PC-3 (cell line): ENCODE measurements around the gene TEPSIN. TPM values are rescaled to one million over a fixed set of nuclear protein-coding genes. Genes with fewer than 3 reads are reported as not detected.

ENCODE experiments used
- ATAC-seq: fragments of 200-7000 bp; cut with Tn5 transposase; 2 replicates; pipeline ENCODE4 v1.9.1; 2020; ENCODE audit warnings: mild to moderate bottlenecking, moderate library complexity
- BruUV-seq: library from RNA; stranded (reverse); fragments of 400-500 nt; replicated peaks from 2 replicates; lab custom pipeline; 2021; lab: Mats Ljungman, UMichigan
- CTCF ChIA-PET: fragments of 300-600 bp; sonication (Branson Sonifier 250); formaldehyde crosslinking; loops from one replicate; lab custom pipeline; 2022; ENCODE audit warnings: antibody characterized with exemption; lab: Charles Lee
- POLR2A ChIA-PET: fragments of 300-600 bp; sonication (Branson Sonifier 250); formaldehyde crosslinking; loops from one replicate; lab custom pipeline; 2022; ENCODE audit warnings: antibody characterized with exemption; ENCODE audit not compliant: unreplicated experiment; lab: Charles Lee
- DNase-seq: peaks from one replicate; pipeline ENCODE4 v3.0.0-alpha.2; 2015
- H2AFZ ChIP-seq: fragments of 300-600 bp; sonication (generic); 2 replicates; pipeline ENCODE4 v1.6.0; 2016; ENCODE audit warnings: antibody characterized with exemption, low read length
- H3F3A ChIP-seq: fragments of 300-600 bp; sonication (generic); one replicate; pipeline ENCODE4 v1.6.0; 2017; ENCODE audit warnings: antibody characterized with exemption, low read length, control low read depth, mild to moderate bottlenecking; ENCODE audit not compliant: unreplicated experiment
- H3K27ac ChIP-seq: fragments of 300-600 bp; sonication (generic); 2 replicates; pipeline ENCODE4 v1.5.1; 2016; ENCODE audit warnings: mild to moderate bottlenecking, low read length
- H3K27me3 ChIP-seq: fragments of 300-600 bp; sonication (generic); 2 replicates; pipeline ENCODE4 v1.6.1; 2016; ENCODE audit warnings: low read length, mixed read lengths
- H3K36me3 ChIP-seq: fragments of 300-600 bp; sonication (generic); 2 replicates; pipeline ENCODE4 v1.6.1; 2016; ENCODE audit warnings: low read depth, mixed run types, low read length, mixed read lengths
- H3K4me1 ChIP-seq: fragments of 300-600 bp; sonication (generic); 2 replicates; pipeline ENCODE4 v1.5.1; 2016; ENCODE audit warnings: low read length; ENCODE audit not compliant: insufficient read depth
- H3K4me2 ChIP-seq: fragments of 300-600 bp; sonication (generic); 2 replicates; pipeline ENCODE4 v1.6.0; 2016; ENCODE audit warnings: low read length
- H3K4me3 ChIP-seq: fragments of 300-600 bp; sonication (generic); 2 replicates; pipeline ENCODE4 v1.5.1; 2016; ENCODE audit warnings: mild to moderate bottlenecking, low read length, mixed read lengths
- H3K79me2 ChIP-seq: fragments of 300-600 bp; sonication (generic); 2 replicates; pipeline ENCODE4 v1.6.1; 2017; ENCODE audit warnings: low read length, mixed read lengths
- H3K9ac ChIP-seq: fragments of 300-600 bp; sonication (generic); 2 replicates; pipeline ENCODE4 v1.6.0; 2016; ENCODE audit warnings: mild to moderate bottlenecking, low read length
- H3K9me2 ChIP-seq: fragments of 300-600 bp; sonication (generic); replicated peaks from 2 replicates; pipeline ENCODE4 v1.6.1; 2016; ENCODE audit warnings: mixed run types, low read length, mixed read lengths
- H3K9me3 ChIP-seq: fragments of 300-600 bp; sonication (generic); 2 replicates; pipeline ENCODE4 v1.6.1; 2016; ENCODE audit warnings: low read length, mixed read lengths
- H4K20me1 ChIP-seq: fragments of 300-600 bp; sonication (generic); 2 replicates; pipeline ENCODE4 v1.6.1; 2016; ENCODE audit warnings: low read length, mixed read lengths
- EZH2 ChIP-seq: fragments of 300-600 bp; sonication (generic); IDR thresholded peaks from one replicate; pipeline ENCODE4 v1.6.1; 2017; ENCODE audit warnings: antibody characterized with exemption, mild to moderate bottlenecking, low read length; ENCODE audit not compliant: unreplicated experiment
- EZH2phosphoT487 ChIP-seq: fragments of 300-600 bp; sonication (generic); IDR thresholded peaks from 2 replicates; pipeline ENCODE4 v1.6.1; 2018; ENCODE audit warnings: mild to moderate bottlenecking, antibody characterized with exemption, low read length, borderline replicate concordance
- intact Hi-C: fragments of 100-400 bp; cut with micrococcal nuclease; formaldehyde crosslinking; loops from 2 replicates; pipeline ENCODE4 v1.9.0; 2023
- total RNA-seq: library from RNA; depleted of rRNA; stranded (reverse); fragments of >200 nt; gene quantifications from 2 replicates; pipeline ENCODE4 v1.2.3, GENCODE V29; 2014; rRNA removed
- TF ChIP-seq, protein P1 (sequence below): fragments of 300-600 bp; sonication (generic); conservative IDR thresholded peaks from 2 replicates; pipeline ENCODE4 v1.5.1; 2017; ENCODE audit warnings: antibody characterized with exemption, low read depth, mild to moderate bottlenecking, low read length

TEPSIN gene
- total RNA-seq, 1 experiment from 2014 or later, result 28.8 TPM

DNA sequence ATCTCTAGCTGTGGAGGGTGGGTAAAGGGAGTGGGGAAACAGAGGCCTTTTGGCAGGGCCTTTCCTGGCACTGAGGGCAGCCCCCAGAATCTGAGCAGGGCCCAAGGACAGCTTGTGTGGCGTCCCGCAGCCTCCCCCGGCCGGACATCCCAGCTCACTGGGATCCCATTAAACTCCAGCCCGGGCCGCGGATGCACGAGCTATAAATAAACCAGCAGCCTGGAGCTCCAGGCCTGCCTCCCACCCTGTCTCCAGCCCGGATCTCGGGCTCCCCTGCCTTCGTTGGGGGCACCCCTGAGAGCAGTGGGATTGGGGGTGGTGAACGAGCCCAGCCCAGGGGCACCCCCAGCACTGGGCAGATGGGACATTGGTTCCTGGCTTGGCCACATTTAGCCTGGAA, 59.0 kb downstream of the TEPSIN start:
- CTCF ChIA-PET, result no interaction called here
- intact Hi-C loops, result no loop called here

DNA sequence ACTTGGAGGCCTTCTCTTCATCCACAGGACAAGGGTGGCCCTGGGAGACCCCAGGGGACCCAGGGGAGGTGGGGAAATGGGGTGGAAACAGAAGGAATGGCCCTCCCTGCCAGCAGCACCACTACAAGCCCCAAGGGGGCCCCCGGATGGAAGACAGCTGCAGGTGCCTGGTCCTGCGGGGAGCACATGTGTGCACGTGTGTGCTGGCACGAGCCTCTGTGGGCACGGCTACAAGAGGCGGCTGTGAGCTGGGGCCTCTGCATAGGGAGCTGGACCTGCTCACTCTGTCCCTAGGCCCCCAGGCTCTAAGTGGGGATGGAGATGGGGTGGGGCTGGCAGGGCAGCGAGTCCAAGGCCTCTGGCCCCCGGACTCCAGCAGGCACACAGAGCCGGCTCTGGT, 59.6 kb downstream of the TEPSIN start:
- POLR2A ChIA-PET, result no interaction called here
- CTCF ChIA-PET, result no interaction called here
- Histone ChIP-seq H3K9me2 (no peaks in the 10 kb centered on the region), H3K27ac (no peak overlapping the region), H3F3A (no peaks in the 10 kb centered on the region), H3K79me2 (no peaks in the 10 kb centered on the region), H3K4me2 (no peak overlapping the region), H3K4me3 (no peak overlapping the region), H3K27me3 (no peaks in the 10 kb centered on the region), H3K36me3 (no peaks in the 10 kb centered on the region), H2AFZ (no peak overlapping the region), H3K9ac (no peak overlapping the region), H3K9me3 (no peaks in the 10 kb centered on the region), H3K4me1 (no peaks in the 10 kb centered on the region), H4K20me1 (no peaks in the 10 kb centered on the region)
- no peak; the same call in 1 of the 2 replicates for ATAC-seq
- no peak for DNase-seq
- BruUV-seq, result no TSS peak
- TF ChIP-seq, protein P1, sequence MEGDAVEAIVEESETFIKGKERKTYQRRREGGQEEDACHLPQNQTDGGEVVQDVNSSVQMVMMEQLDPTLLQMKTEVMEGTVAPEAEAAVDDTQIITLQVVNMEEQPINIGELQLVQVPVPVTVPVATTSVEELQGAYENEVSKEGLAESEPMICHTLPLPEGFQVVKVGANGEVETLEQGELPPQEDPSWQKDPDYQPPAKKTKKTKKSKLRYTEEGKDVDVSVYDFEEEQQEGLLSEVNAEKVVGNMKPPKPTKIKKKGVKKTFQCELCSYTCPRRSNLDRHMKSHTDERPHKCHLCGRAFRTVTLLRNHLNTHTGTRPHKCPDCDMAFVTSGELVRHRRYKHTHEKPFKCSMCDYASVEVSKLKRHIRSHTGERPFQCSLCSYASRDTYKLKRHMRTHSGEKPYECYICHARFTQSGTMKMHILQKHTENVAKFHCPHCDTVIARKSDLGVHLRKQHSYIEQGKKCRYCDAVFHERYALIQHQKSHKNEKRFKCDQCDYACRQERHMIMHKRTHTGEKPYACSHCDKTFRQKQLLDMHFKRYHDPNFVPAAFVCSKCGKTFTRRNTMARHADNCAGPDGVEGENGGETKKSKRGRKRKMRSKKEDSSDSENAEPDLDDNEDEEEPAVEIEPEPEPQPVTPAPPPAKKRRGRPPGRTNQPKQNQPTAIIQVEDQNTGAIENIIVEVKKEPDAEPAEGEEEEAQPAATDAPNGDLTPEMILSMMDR, result no peak
- no peak for TF ChIP-seq EZH2
- TF ChIP-seq EZH2phosphoT487, result no peak
- intact Hi-C loops, result no loop called here

More for the DNA sequence above, 59.0 kb downstream of the TEPSIN start:
- no peak for DNase-seq
- no peak overlapping the region for H3K9ac ChIP-seq
- H3K4me2 ChIP-seq, result no peak overlapping the region
- H3K36me3 ChIP-seq, result no peaks in the 10 kb centered on the region
- H3K4me3 ChIP-seq, result no peak overlapping the region
- H3K79me2 ChIP-seq, result no peaks in the 10 kb centered on the region
- H3K27me3 ChIP-seq, result no peaks in the 10 kb centered on the region
- POLR2A ChIA-PET, result no interaction called here
- no peak for ATAC-seq
- no peak overlapping the region for H3K27ac ChIP-seq
- no peaks in the 10 kb centered on the region for H3K4me1 ChIP-seq
- no peaks in the 10 kb centered on the region for H3K9me2 ChIP-seq
- no peaks in the 10 kb centered on the region for H4K20me1 ChIP-seq
- TF ChIP-seq EZH2 (no peak), EZH2phosphoT487 (no peak)
- TF ChIP-seq, protein P1, result no peak
- H3K9me3 ChIP-seq, result no peaks in the 10 kb centered on the region
- no TSS peak for BruUV-seq
- H3F3A ChIP-seq, result no peaks in the 10 kb centered on the region
- H2AFZ ChIP-seq, result no peak overlapping the region

Other genes starting within 250 kb of the TEPSIN start
- gene CHMP6, start 247.2 kb downstream of the TEPSIN start, total RNA-seq, result 26.1 and 33.0 TPM in 2 replicates
- gene BAIAP2, start 203.9 kb downstream of the TEPSIN start, total RNA-seq, result 50.9 and 56.9 TPM in 2 replicates
- gene PVALEF, start 73.5 kb downstream of the TEPSIN start, total RNA-seq, result not detected in 2 replicates
- gene AATK, start 72.8 kb downstream of the TEPSIN start, total RNA-seq, result 1.1 and 1.7 TPM in 2 replicates
- 32.1 and 48.0 TPM in 2 replicates for gene CEP131, start 16.1 kb downstream of the TEPSIN start, total RNA-seq
- gene NDUFAF8, start 263 bp upstream of the TEPSIN start, total RNA-seq, result 125 and 160 TPM in 2 replicates
- 77.8 and 118 TPM in 2 replicates for gene SLC38A10, start 56.3 kb upstream of the TEPSIN start, total RNA-seq
- 9.9 and 16.9 TPM in 2 replicates for gene BAHCC1, start 156.4 kb upstream of the TEPSIN start, total RNA-seq